ENCODE measurements around the gene NPR2. TPM values are rescaled to one million over a fixed set of nuclear protein-coding genes. Genes with fewer than 3 reads are reported as not detected.
A peak's percentile ranks its signal among the peaks of the same experiment; 100 is the strongest.

Gene NPR2
- total RNA-seq, 4 donors from 2014 or later = 26.3 to 36.0 (median 32.4) TPM

- Histone ChIP-seq H3K9me3 (no peaks in the 10 kb centered on the region), H3K27me3 (no peaks in the 10 kb centered on the region), H3K27ac (peak overlapping the region in 3 of 4 donors; percentile 32 to 53 (median 50)), H3K36me3 (no peaks in the 10 kb centered on the region), H3K4me3 (no peak overlapping the region), H3K4me1 (peaks cover 0 to 32% (median 13%) of the 10 kb centered on the region in 4 donors)
- peak in 1 of 2 donors; percentile 40 for DNase-seq (ENCODE audit: low spot score in 2 of 2)
- 7 to 17% methylated on average over 4 of the region's 4 CpGs for WGBS, 2 donors
- TF ChIP-seq POLR2A (IDR thresholded peaks at IDR 0.05) (no peak), EP300 (IDR thresholded peaks at IDR 0.05) (no peak), CTCF (IDR thresholded peaks at IDR 0.05) (no peak)
Observed at GRCh38 chr9:35771075-35771433, 20.3 kb upstream of the NPR2 start.

GRCh38 chr9:35771534-35771933 is 19.9 kb upstream of the NPR2 start:
- 11 to 18% methylated on average over 1 of the region's 1 CpG for WGBS, 2 donors
- H3K9me3 ChIP-seq = no peaks in the 10 kb centered on the region
- peak overlapping the region in 3 of 4 donors; percentile 32 to 53 (median 50) for H3K27ac ChIP-seq
- peaks cover 0 to 32% (median 13%) of the 10 kb centered on the region in 4 donors for H3K4me1 ChIP-seq
- TF ChIP-seq EP300 (IDR thresholded peaks at IDR 0.05) (no peak), CTCF (IDR thresholded peaks at IDR 0.05) (no peak), POLR2A (IDR thresholded peaks at IDR 0.05) (no peak)
- H3K27me3 ChIP-seq = no peaks in the 10 kb centered on the region
- no peak overlapping the region for H3K4me3 ChIP-seq
- H3K36me3 ChIP-seq = no peaks in the 10 kb centered on the region
- DNase-seq (ENCODE audit: low spot score in 2 of 2) = peak in 1 of 2 donors; percentile 61

- Histone ChIP-seq H3K27ac (peak overlapping the region in 1 of 4 donors; percentile 32), H3K9me3 (no peaks in the 10 kb centered on the region), H3K27me3 (no peaks in the 10 kb centered on the region), H3K4me3 (no peak overlapping the region), H3K36me3 (no peaks in the 10 kb centered on the region), H3K4me1 (peaks cover 0 to 32% (median 13%) of the 10 kb centered on the region in 4 donors)
- TF ChIP-seq EP300 (IDR thresholded peaks at IDR 0.05) (no peak), CTCF (IDR thresholded peaks at IDR 0.05) (no peak), POLR2A (IDR thresholded peaks at IDR 0.05) (no peak)
- WGBS, 2 donors = 74 to 76% methylated on average over 3 of the region's 3 CpGs
- no peak for DNase-seq (ENCODE audit: low spot score in 2 of 2)
Observed at GRCh38 chr9:35771943-35772342, 19.4 kb upstream of the NPR2 start.

GRCh38 chr9:35774907-35775635 is 16.3 kb upstream of the NPR2 start:
- Histone ChIP-seq H3K27ac (no peak overlapping the region), H3K4me3 (no peak overlapping the region), H3K36me3 (no peaks in the 10 kb centered on the region), H3K27me3 (no peaks in the 10 kb centered on the region), H3K4me1 (peaks cover 0 to 28% (median 13%) of the 10 kb centered on the region in 4 donors), H3K9me3 (no peaks in the 10 kb centered on the region)
- TF ChIP-seq CTCF (IDR thresholded peaks at IDR 0.05) (no peak), POLR2A (IDR thresholded peaks at IDR 0.05) (no peak), EP300 (IDR thresholded peaks at IDR 0.05) (no peak)
- 61 to 62% methylated on average over 7 of the region's 7 CpGs for WGBS, 2 donors
- DNase-seq (ENCODE audit: low spot score in 2 of 2) = no peak

GRCh38 chr9:35776018-35776417 is 15.4 kb upstream of the NPR2 start:
- TF ChIP-seq EP300 (IDR thresholded peaks at IDR 0.05) (no peak), CTCF (IDR thresholded peaks at IDR 0.05) (no peak), POLR2A (IDR thresholded peaks at IDR 0.05) (no peak)
- no peak overlapping the region for H3K27ac ChIP-seq
- no peak for DNase-seq (ENCODE audit: low spot score in 2 of 2)
- no peaks in the 10 kb centered on the region for H3K9me3 ChIP-seq
- peaks cover 0 to 18% (median 10%) of the 10 kb centered on the region in 4 donors for H3K4me1 ChIP-seq
- H3K4me3 ChIP-seq = no peak overlapping the region
- H3K27me3 ChIP-seq = no peaks in the 10 kb centered on the region
- H3K36me3 ChIP-seq = no peaks in the 10 kb centered on the region
- WGBS, 2 donors = 77 to 80% methylated on average over 4 of the region's 4 CpGs
